GM12878 (cell line): ENCODE measurements around the gene SLC6A17. TPM values are rescaled to one million over a fixed set of nuclear protein-coding genes. Genes with fewer than 3 reads are reported as not detected.

Experiments used
- ATAC-seq: fragments of 200-7000 bp; cut with Tn5 transposase; 3 replicates; pipeline ENCODE4 v1.9.1; 2020; ENCODE audit warnings: mild to moderate bottlenecking, moderate library complexity
- BruUV-seq: library from RNA; stranded (reverse); fragments of 400-500 nt; replicated peaks from 2 replicates; lab custom pipeline; 2021; lab: Mats Ljungman, UMichigan
- CTCF ChIA-PET: fragments of 300-600 bp; sonication (Branson Sonifier 250); formaldehyde crosslinking; extraction: SDS; loops from one replicate; lab custom pipeline; 2021; ENCODE audit warnings: inconsistent platforms; lab: Yijun Ruan, JAX
- POLR2A ChIA-PET: fragments of 350-600 bp; formaldehyde crosslinking; extraction: SDS; loops from one replicate; lab custom pipeline; 2021; ENCODE audit warnings: inconsistent platforms; lab: Charles Lee
- RAD21 ChIA-PET: fragments of 300-600 bp; sonication (Branson Sonifier 250); formaldehyde crosslinking; loops from one replicate; lab custom pipeline; 2023; ENCODE audit warnings: antibody characterized with exemption; ENCODE audit not compliant: unreplicated experiment; lab: Charles Lee
- SMC1A ChIA-PET: fragments of 300-600 bp; sonication (Branson Sonifier 250); formaldehyde crosslinking; loops from one replicate; lab custom pipeline; 2023; ENCODE audit not compliant: unreplicated experiment, uncharacterized antibody; lab: Charles Lee
- DNase-seq: peaks from one replicate; pipeline ENCODE4 v3.0.0-alpha.2; 2011; ENCODE audit warnings: low read depth, low spot score
- FAIRE-seq: peaks from 3 replicates; lab custom pipeline; 2011; peaks lifted over from hg19 to GRCh38; lab: Jason Lieb, UNC
- H2AFZ ChIP-seq: 2 replicates; pipeline ENCODE4 v1.6.0; 2011; ENCODE audit warnings: low read depth, low read length, control low read depth; ENCODE audit not compliant: control insufficient read depth
- H3K27ac ChIP-seq: 2 replicates; pipeline ENCODE4 v1.5.1; 2011; ENCODE audit warnings: control low read depth; ENCODE audit not compliant: control insufficient read depth, insufficient read depth
- H3K27me3 ChIP-seq, 2 experiments: replicated peaks in 1 of 2; 2 replicates each; pipeline versions ENCODE4 v1.6.0 to v1.6.1; 2011; ENCODE audit warnings: low read length in 1 of 2; ENCODE audit not compliant: control insufficient read depth in 2 of 2, insufficient read depth in 2 of 2
- H3K36me3 ChIP-seq, 2 experiments: 2 replicates each; pipeline ENCODE4 v1.5.1; 2011; ENCODE audit warnings: low read length in 1 of 2; ENCODE audit not compliant: control insufficient read depth in 2 of 2, insufficient read depth in 2 of 2
- H3K4me1 ChIP-seq: 2 replicates; pipeline ENCODE4 v1.6.1; 2011; ENCODE audit warnings: mild to moderate bottlenecking, low read length, moderate library complexity, mixed read lengths; ENCODE audit not compliant: control insufficient read depth, insufficient read depth
- H3K4me2 ChIP-seq: 2 replicates; pipeline ENCODE4 v1.6.0; 2011; ENCODE audit warnings: control low read depth; ENCODE audit not compliant: control insufficient read depth, insufficient read depth
- H3K4me3 ChIP-seq: fragments of 200-600 bp; sonication (generic); 2 replicates; pipeline ENCODE4 v1.5.1; 2016
- H3K79me2 ChIP-seq: 2 replicates; pipeline ENCODE4 v1.6.0; 2011; ENCODE audit warnings: low read length; ENCODE audit not compliant: control insufficient read depth, insufficient read depth
- H3K9ac ChIP-seq: 2 replicates; pipeline ENCODE4 v1.8.0; 2011; ENCODE audit warnings: low read length, control low read depth, mixed read lengths; ENCODE audit not compliant: control insufficient read depth, insufficient read depth
- H3K9me3 ChIP-seq: replicated peaks from 3 replicates; pipeline ENCODE4 v1.5.1; 2011; ENCODE audit warnings: mild to moderate bottlenecking, low read length; ENCODE audit not compliant: control insufficient read depth, insufficient read depth
- H4K20me1 ChIP-seq: 2 replicates; pipeline ENCODE4 v1.6.0; 2011; ENCODE audit not compliant: control insufficient read depth, insufficient read depth
- BCL3 ChIP-seq: IDR thresholded peaks from 2 replicates; pipeline ENCODE4 v1.6.1; 2011; ENCODE audit warnings: borderline replicate concordance, low read depth, mild to moderate bottlenecking, moderate library complexity, low read length; ENCODE audit not compliant: insufficient read depth, poor library complexity, severe bottlenecking
- CHD2 ChIP-seq: IDR thresholded peaks from 2 replicates; pipeline ENCODE4 v1.6.1; 2011; ENCODE audit warnings: low read depth, low read length, improper control_type of control experiment, borderline replicate concordance
- EP300 ChIP-seq, 2 experiments: fragments of 150-350 bp in 1 of 2; IDR thresholded peaks; 2 replicates each; pipeline ENCODE4 v1.6.1; 2011 to 2012; ENCODE audit warnings: low read depth in 2 of 2, low read length in 2 of 2, borderline replicate concordance in 1 of 2, improper control_type of control experiment in 1 of 2, inconsistent platforms in 1 of 2; ENCODE audit not compliant: control insufficient read depth in 1 of 2
- KLF5 ChIP-seq: fragments of 450-650 bp; IDR thresholded peaks from 2 replicates; pipeline ENCODE4 v1.6.1; 2014; ENCODE audit warnings: mild to moderate bottlenecking; ENCODE audit not compliant: partially characterized antibody
- LARP7 ChIP-seq: fragments of 450-650 bp; IDR thresholded peaks from 2 replicates; pipeline ENCODE4 v1.6.1; 2017; ENCODE audit warnings: mild to moderate bottlenecking
- MEF2A ChIP-seq: IDR thresholded peaks from 2 replicates; pipeline ENCODE4 v1.6.1; 2011; ENCODE audit warnings: low read depth, mild to moderate bottlenecking, low read length, moderate library complexity; ENCODE audit not compliant: insufficient read depth
- MYB ChIP-seq: fragments of 150-350 bp; IDR thresholded peaks from 2 replicates; pipeline ENCODE4 v1.6.1; 2014; ENCODE audit warnings: mild to moderate bottlenecking, low read depth, low read length, borderline replicate concordance
- NFIC ChIP-seq: IDR thresholded peaks from 2 replicates; pipeline ENCODE4 v1.6.1; 2012; ENCODE audit warnings: low read depth, mild to moderate bottlenecking, inconsistent platforms, low read length, moderate library complexity
- RELA ChIP-seq: fragments of 450-650 bp; IDR thresholded peaks from 2 replicates; pipeline ENCODE4 v1.8.0; 2014; ENCODE audit warnings: borderline replicate concordance; ENCODE audit not compliant: partially characterized antibody
- RUNX3 ChIP-seq: IDR thresholded peaks from 2 replicates; pipeline ENCODE4 v1.6.1; 2012; ENCODE audit warnings: low read length, inconsistent platforms
- SMC3 ChIP-seq: IDR thresholded peaks from 2 replicates; pipeline ENCODE4 v1.6.1; 2011; ENCODE audit warnings: low read length, improper control_type of control experiment, borderline replicate concordance
- SUPT20H ChIP-seq: IDR thresholded peaks from 2 replicates; pipeline ENCODE4 v1.6.1; 2011; ENCODE audit warnings: low read depth, mild to moderate bottlenecking, low read length, moderate library complexity, borderline replicate concordance; ENCODE audit not compliant: control insufficient read depth
- TCF3 ChIP-seq: IDR thresholded peaks from 2 replicates; pipeline ENCODE4 v1.6.1; 2012; ENCODE audit warnings: low read depth, mild to moderate bottlenecking, low read length, borderline replicate concordance; ENCODE audit not compliant: insufficient read depth
- TCF7 ChIP-seq: IDR thresholded peaks from 2 replicates; pipeline ENCODE4 v1.6.1; 2014; ENCODE audit warnings: antibody characterized with exemption, borderline replicate concordance
- ZBTB33 ChIP-seq: fragments of 450-650 bp; IDR thresholded peaks from 2 replicates; pipeline ENCODE4 v1.6.1; 2017; ENCODE audit warnings: mild to moderate bottlenecking
- WGBS: methylation state at CpG from one replicate; pipeline ENCODE4 v1.1.6; 2016; ENCODE audit warnings: low lambda C conversion rate; ENCODE audit not compliant: insufficient replicate concordance, insufficient coverage; ENCODE audit errors: missing lambda C conversion rate; 5-methylcytosine and 5-hydroxymethylcytosine counted together
- in situ Hi-C: fragments of 300-500 bp; cut with MboI; formaldehyde crosslinking; loops from 9 replicates; pipeline ENCODE4 v1.14.3; 2018; ENCODE audit warnings: mixed read lengths
- intact Hi-C: fragments of 100-400 bp; cut with micrococcal nuclease; formaldehyde crosslinking; loops from one replicate; pipeline ENCODE4 v1.14.2; 2022; ENCODE audit not compliant: unreplicated experiment
- polyA plus RNA-seq, 11 experiments: library from polyadenylated mRNA; depleted of rRNA in 4 of 11; unstranded in 6 of 11; stranded (reverse) in 5 of 11; fragments of >200 nt; fragmentation: Nextera tagmentation in 4 of 11; fragmentation: Illumina TruSeq in 1 of 11; extraction: Ambion mirVana in 4 of 11; extraction: Trizol in 1 of 11; gene quantifications; 1 replicate in 1 of 11; 2 replicates in 10 of 11; pipeline versions ENCODE4 v1.2.1 to v1.2.3, GENCODE V29; 2011 to 2016; ENCODE audit warnings: inconsistent platforms in 2 of 11, missing spikeins in 2 of 11, low read depth in 1 of 11
- total RNA-seq, 4 experiments: library from RNA; depleted of rRNA in 3 of 4; stranded (reverse); fragments of >200 nt in 3 of 4; fragmentation: Illumina TruSeq in 1 of 4; extraction: Trizol in 1 of 4; gene quantifications; 2 replicates each; pipeline versions ENCODE4 v1.2.1 to v1.2.3, GENCODE V29; 2013 to 2021

The SLC6A17 gene
- total and polyA plus RNA-seq, 10 of the 15 experiments (the other 5 are each of a cell fraction or from before 2014, with no cell fraction given) = not detected

DNA sequence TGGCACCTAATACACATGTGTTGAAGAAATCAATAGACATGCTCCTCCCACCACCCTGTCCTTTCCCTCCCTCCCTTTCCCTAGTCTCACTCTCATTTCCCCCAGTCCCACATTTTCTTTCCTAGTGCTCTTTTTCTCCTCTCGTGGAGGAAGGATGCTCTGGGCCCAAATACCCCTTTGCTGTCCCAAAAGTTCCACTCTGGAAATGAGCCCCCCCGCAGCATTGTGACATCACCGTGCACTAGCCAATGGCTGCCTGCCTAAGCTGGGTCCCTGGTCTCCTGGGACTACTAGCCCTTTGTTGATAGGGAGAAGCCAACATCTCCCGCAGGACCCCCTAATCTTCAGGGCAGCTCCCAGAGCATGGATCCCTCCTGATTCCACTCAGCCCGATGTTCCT lies 38.2 kb upstream of the SLC6A17 start, which contains the start of gene UBL4B:
Gene UBL4B (plus strand): TSS at position 301 of the 400 bp plus-strand sequence. CDS start 92 bp downstream, at position 393.
- RAD21 ChIA-PET = no interaction called here
- no peak for DNase-seq
- FAIRE-seq = no peak

GRCh38 chr1:110112656-110113055 lies 37.6 kb upstream of the SLC6A17 start:
- no peak for TF ChIP-seq KLF5
- TF ChIP-seq SMC3 = no peak
- TF ChIP-seq TCF3 = no peak
- no peak for TF ChIP-seq ZBTB33
- TF ChIP-seq RUNX3 = no peak
- no peak for TF ChIP-seq EP300 (IDR thresholded peaks at IDR 0.05; ENCODE audit: borderline replicate concordance in 1 of 2, control insufficient read depth in 1 of 2, low read depth in 2 of 2, low read length in 2 of 2)
- no peak for TF ChIP-seq BCL3
- TF ChIP-seq MYB = no peak
- no peak for TF ChIP-seq TCF7
- TF ChIP-seq LARP7 = no peak
- no peak for TF ChIP-seq NFIC
- no peak for TF ChIP-seq MEF2A
- TF ChIP-seq CHD2 = no peak
- H3K27ac ChIP-seq = no peak overlapping the region
- ChIA-PET CTCF (no interaction called here), SMC1A (no interaction called here), RAD21 (no interaction called here), POLR2A (no interaction called here)
- H3K79me2 ChIP-seq = no peaks in the 10 kb centered on the region
- intact Hi-C loops (no loop called here), in situ Hi-C loops (no loop called here)
- no TSS peak for BruUV-seq
- no peaks in the 10 kb centered on the region for H4K20me1 ChIP-seq
- H3K9me3 ChIP-seq = no peaks in the 10 kb centered on the region
- FAIRE-seq = no peak
- peaks cover 1 to 2% of the 10 kb centered on the region in 2 experiments; a peak in 1 of 4 replicates for H3K27me3 ChIP-seq
- no peak overlapping the region for H3K4me3 ChIP-seq
- H3K4me2 ChIP-seq = no peak overlapping the region
- no peak for ATAC-seq
- DNase-seq = no peak
- no peak overlapping the region for H3K9ac ChIP-seq
- no peaks in the 10 kb centered on the region for H3K4me1 ChIP-seq
- no peaks in the 10 kb centered on the region for H3K36me3 ChIP-seq
- WGBS = 14% methylated on average over 9 of the region's 9 CpGs
- H2AFZ ChIP-seq = no peak overlapping the region

More for the DNA sequence above, 38.2 kb upstream of the SLC6A17 start, which contains the start of gene UBL4B:
- TF ChIP-seq SUPT20H = no peak
- no peak for TF ChIP-seq RELA
- peaks cover 1 to 2% of the 10 kb centered on the region in 2 experiments; a peak in 1 of 4 replicates for H3K27me3 ChIP-seq
- H3K9me3 ChIP-seq = no peaks in the 10 kb centered on the region
- in situ Hi-C loops = no loop called here
- H3K79me2 ChIP-seq = no peaks in the 10 kb centered on the region
- H3K36me3 ChIP-seq = no peaks in the 10 kb centered on the region
- H3K4me3 ChIP-seq = no peak within 1 kb of the TSS
- no peak within 1 kb of the TSS for H2AFZ ChIP-seq
- 56% methylated on average over 5 of the region's 5 CpGs for WGBS
- no peak within 1 kb of the TSS for H3K27ac ChIP-seq
- no peaks in the 10 kb centered on the region for H4K20me1 ChIP-seq
- intact Hi-C loops = no loop called here
- no peak within 1 kb of the TSS for H3K4me2 ChIP-seq
- H3K4me1 ChIP-seq = no peaks in the 10 kb centered on the region
- no TSS peak for BruUV-seq
- no peak for ATAC-seq
- POLR2A ChIA-PET = no interaction called here
- SMC1A ChIA-PET = no interaction called here
- CTCF ChIA-PET = no interaction called here
- no peak within 1 kb of the TSS for H3K9ac ChIP-seq
